ENCODE data around the gene CHRNB1.

- no peak for TF ChIP-seq EZH2 (IDR thresholded peaks at IDR 0.05; ENCODE audit: borderline replicate concordance, low read depth, low read length, severe bottlenecking)
- TF ChIP-seq CTCF (IDR thresholded peaks at IDR 0.05; ENCODE audit: borderline replicate concordance, extremely low read depth, low read length, poor library complexity, severe bottlenecking), result no peak
Observed at GRCh38 chr17:7410634-7411426, 34.0 kb upstream of the CHRNB1 start.
